GM12801 (cell line): ENCODE measurements around the gene JARID2.

ENCODE experiments used
- TF ChIP-seq, protein P1 (sequence below): IDR thresholded peaks from one replicate; pipeline ENCODE4 v1.5.1; 2011; ENCODE audit warnings: control low read depth; ENCODE audit not compliant: insufficient read length; ENCODE audit errors: extremely low read depth

The JARID2 gene

DNA sequence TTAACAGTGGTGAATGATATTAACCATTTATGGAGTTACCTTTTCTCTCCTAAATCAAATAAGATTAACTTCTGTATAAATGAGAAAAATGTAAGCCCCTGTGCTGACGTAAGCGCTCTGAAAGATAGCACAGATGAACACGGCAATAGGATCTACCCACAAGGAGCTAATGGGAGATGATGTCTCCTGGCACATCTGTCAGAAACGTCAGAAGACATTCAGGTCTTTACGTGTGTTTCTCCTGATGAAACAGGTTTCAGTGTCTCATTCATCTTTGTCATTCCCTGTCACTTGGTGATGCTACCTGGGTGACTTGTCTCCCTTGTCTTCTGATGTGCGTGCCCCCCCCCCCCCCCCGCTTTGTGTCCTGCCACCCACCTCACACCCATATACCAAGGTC lies 227.3 kb downstream of the JARID2 start:
- TF ChIP-seq, protein P1, sequence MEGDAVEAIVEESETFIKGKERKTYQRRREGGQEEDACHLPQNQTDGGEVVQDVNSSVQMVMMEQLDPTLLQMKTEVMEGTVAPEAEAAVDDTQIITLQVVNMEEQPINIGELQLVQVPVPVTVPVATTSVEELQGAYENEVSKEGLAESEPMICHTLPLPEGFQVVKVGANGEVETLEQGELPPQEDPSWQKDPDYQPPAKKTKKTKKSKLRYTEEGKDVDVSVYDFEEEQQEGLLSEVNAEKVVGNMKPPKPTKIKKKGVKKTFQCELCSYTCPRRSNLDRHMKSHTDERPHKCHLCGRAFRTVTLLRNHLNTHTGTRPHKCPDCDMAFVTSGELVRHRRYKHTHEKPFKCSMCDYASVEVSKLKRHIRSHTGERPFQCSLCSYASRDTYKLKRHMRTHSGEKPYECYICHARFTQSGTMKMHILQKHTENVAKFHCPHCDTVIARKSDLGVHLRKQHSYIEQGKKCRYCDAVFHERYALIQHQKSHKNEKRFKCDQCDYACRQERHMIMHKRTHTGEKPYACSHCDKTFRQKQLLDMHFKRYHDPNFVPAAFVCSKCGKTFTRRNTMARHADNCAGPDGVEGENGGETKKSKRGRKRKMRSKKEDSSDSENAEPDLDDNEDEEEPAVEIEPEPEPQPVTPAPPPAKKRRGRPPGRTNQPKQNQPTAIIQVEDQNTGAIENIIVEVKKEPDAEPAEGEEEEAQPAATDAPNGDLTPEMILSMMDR, result no peak

DNA sequence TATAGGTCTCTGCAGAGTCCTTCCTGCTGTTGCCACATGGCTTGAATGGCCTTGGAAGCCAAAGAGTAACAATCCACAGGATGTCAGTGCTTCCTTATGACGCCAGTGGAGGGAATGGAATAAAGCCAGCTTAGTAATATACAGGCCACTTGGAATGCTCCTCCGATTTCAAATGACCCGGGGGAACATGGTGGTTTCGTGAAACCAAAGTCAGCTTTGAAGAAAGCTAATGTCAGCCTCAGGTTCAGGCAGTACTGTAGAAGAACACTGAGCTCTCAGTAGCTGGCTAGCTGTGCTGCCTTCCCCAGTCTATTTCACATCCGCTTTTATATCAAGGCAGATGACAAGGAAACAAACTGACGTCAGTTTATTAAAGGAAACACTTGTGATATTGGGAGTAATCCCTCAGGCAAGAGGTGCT lies 227.9 kb downstream of the JARID2 start:
- TF ChIP-seq, protein P1, result no peak

DNA sequence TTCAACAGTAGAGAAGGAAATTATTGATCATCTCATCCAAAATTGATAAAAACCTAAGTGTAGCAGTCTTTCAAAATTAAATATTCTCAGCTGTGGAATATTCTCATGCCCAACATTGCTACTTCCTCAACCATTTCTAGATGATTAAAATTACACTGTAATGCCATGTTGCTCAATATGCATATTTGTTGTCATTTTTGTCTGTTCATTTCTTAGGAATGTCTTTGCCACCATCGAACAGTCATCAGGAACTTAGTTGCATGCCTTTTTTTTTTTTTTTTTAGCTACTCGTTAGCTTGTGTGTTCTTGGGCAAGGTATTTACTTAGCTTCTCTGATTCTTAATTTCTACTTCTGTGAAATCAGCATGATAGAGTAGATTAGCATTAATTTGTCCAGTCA lies 228.3 kb downstream of the JARID2 start:
- TF ChIP-seq, protein P1, result no peak

GRCh38 chr6:15475261-15475660 lies 229.4 kb downstream of the JARID2 start:
- TF ChIP-seq, protein P1, result no peak

- TF ChIP-seq, protein P1, result no peak
Measured at GRCh38 chr6:15475872-15476271, 230.0 kb downstream of the JARID2 start.

- TF ChIP-seq, protein P1, result no peak
Measured at GRCh38 chr6:15476631-15477380, 230.9 kb downstream of the JARID2 start.

DNA sequence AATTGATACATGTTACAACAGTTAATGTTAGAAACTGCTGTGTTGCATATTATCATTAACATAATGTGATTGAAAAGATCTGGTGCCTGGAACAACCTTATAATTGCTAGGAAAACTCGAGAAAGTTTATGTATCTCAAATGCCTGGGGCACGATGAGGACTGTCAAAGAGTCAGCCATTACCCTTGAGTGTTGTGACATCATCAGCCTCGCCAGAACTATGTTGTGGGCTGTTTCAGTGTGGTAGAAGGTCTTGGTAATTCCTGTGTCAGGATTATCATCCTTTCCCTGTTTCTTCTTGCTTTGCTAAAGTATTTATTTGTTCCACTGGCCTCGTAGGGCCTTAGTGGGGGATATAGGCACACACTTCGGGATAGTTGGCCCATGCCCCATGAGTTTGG lies 231.9 kb downstream of the JARID2 start:
- TF ChIP-seq, protein P1, result no peak
